ENCODE measurements around the gene NRP1. TPM values are rescaled to one million over a fixed set of nuclear protein-coding genes. Genes with fewer than 3 reads are reported as not detected.

The NRP1 gene
- polyA plus RNA-seq, 1 of the 3 experiments (the other 2 are of a cell fraction), result 129 TPM

DNA sequence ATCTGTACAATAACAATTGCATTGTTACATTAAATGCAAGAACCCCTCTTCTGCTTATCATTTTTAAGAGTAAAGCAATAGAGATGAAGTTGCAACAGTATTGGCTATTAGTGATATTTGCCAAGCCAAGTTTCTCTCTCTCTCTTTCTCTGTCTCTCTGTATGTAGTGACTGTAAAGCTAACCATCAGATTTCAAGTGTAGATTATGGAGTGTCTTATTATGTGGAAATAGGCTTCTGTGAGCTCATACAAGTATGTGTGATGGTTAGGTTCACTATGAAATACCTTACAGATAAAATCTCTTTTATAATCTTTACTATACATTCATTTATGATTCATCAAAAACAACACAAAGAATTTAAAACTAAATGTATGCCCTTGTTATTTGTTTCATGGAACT is 28.6 kb upstream of the NRP1 start:
- Histone ChIP-seq H3K9ac (no peak overlapping the region), H3K36me3 (replicated peaks in 1 of 2; ENCODE audit: control insufficient read depth in 1 of 2, insufficient read depth in 2 of 2, low read length in 1 of 2) (no peaks in the 10 kb centered on the region), H3F3A (replicated peaks; ENCODE audit: insufficient read depth) (peaks cover 29% of the 10 kb centered on the region), H3K27ac (ENCODE audit: low read depth in 2 of 2, low read length in 1 of 2) (no peak overlapping the region), H3K4me2 (no peak overlapping the region), H3K79me2 (ENCODE audit: insufficient read depth) (no peaks in the 10 kb centered on the region), H4K20me1 (ENCODE audit: insufficient read depth) (no peaks in the 10 kb centered on the region), H3K4me1 (ENCODE audit: control insufficient read depth in 1 of 2, insufficient read depth in 2 of 2, low read depth in 1 of 2, low read length in 1 of 2) (0 out of 4 replicates have a peak, but pooled peaks cover 0 to 8% of the 10 kb centered on the region in 2 experiments), H3K27me3 (ENCODE audit: insufficient read depth) (no peaks in the 10 kb centered on the region), H3K9me2 (no peaks in the 10 kb centered on the region), H2AFZ (ENCODE audit: low read depth) (no peak overlapping the region), H3K4me3 (ENCODE audit: low read depth in 2 of 2, low read length in 1 of 2) (no peak overlapping the region), H3K9me3 (peaks cover 16% of the 10 kb centered on the region)
- TF ChIP-seq NFIC (IDR thresholded peaks at IDR 0.05; ENCODE audit: borderline replicate concordance), result no peak
- no peak for TF ChIP-seq POLR2AphosphoS5 (IDR thresholded peaks at IDR 0.05; ENCODE audit: low read depth, low read length)
- TF ChIP-seq RAD21 (IDR thresholded peaks at IDR 0.05; ENCODE audit: low read length), result no peak
- TF ChIP-seq, protein P1, sequence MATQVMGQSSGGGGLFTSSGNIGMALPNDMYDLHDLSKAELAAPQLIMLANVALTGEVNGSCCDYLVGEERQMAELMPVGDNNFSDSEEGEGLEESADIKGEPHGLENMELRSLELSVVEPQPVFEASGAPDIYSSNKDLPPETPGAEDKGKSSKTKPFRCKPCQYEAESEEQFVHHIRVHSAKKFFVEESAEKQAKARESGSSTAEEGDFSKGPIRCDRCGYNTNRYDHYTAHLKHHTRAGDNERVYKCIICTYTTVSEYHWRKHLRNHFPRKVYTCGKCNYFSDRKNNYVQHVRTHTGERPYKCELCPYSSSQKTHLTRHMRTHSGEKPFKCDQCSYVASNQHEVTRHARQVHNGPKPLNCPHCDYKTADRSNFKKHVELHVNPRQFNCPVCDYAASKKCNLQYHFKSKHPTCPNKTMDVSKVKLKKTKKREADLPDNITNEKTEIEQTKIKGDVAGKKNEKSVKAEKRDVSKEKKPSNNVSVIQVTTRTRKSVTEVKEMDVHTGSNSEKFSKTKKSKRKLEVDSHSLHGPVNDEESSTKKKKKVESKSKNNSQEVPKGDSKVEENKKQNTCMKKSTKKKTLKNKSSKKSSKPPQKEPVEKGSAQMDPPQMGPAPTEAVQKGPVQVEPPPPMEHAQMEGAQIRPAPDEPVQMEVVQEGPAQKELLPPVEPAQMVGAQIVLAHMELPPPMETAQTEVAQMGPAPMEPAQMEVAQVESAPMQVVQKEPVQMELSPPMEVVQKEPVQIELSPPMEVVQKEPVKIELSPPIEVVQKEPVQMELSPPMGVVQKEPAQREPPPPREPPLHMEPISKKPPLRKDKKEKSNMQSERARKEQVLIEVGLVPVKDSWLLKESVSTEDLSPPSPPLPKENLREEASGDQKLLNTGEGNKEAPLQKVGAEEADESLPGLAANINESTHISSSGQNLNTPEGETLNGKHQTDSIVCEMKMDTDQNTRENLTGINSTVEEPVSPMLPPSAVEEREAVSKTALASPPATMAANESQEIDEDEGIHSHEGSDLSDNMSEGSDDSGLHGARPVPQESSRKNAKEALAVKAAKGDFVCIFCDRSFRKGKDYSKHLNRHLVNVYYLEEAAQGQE (IDR thresholded peaks at IDR 0.05; ENCODE audit: low read depth, low read length), result no peak
- TF ChIP-seq, protein P2, sequence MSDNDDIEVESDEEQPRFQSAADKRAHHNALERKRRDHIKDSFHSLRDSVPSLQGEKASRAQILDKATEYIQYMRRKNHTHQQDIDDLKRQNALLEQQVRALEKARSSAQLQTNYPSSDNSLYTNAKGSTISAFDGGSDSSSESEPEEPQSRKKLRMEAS (IDR thresholded peaks at IDR 0.05; ENCODE audit: low read depth), result no peak
- TF ChIP-seq ELF1 (IDR thresholded peaks at IDR 0.05), result no peak
- TF ChIP-seq SMC3 (IDR thresholded peaks at IDR 0.05; ENCODE audit: low read depth, low read length), result no peak
- CTCF ChIA-PET, result no interaction called here
- no peak for DNase-seq
- POLR2A ChIA-PET, result no interaction called here

DNA sequence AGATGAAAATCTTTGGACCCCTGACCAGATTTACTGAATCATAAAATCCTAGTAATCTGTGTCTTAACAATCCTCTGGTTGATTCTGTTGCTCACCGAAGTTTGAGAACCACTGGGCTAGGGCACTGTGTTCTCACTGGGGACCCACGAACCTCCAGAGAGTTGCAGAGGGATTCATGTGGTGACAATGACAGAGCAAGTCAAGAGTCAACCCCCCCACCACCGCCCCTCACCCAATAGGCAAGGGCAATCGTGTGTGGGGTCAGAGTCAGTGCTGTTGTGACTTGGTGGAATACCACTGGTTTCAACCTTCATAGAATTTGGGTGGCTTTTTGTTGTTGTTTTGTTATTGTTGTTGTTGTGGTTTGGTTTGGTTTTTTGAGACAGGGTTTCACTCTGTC is 23.5 kb upstream of the NRP1 start:
- CTCF ChIA-PET, result no interaction called here
- DNase-seq, result no peak
- Histone ChIP-seq H2AFZ (ENCODE audit: low read depth) (no peak overlapping the region), H3K27ac (ENCODE audit: low read depth in 2 of 2, low read length in 1 of 2) (no peak overlapping the region), H3K4me2 (no peak overlapping the region), H3F3A (replicated peaks; ENCODE audit: insufficient read depth) (no peaks in the 10 kb centered on the region), H3K4me1 (ENCODE audit: control insufficient read depth in 1 of 2, insufficient read depth in 2 of 2, low read depth in 1 of 2, low read length in 1 of 2) (no peaks in the 10 kb centered on the region), H3K36me3 (replicated peaks in 1 of 2; ENCODE audit: control insufficient read depth in 1 of 2, insufficient read depth in 2 of 2, low read length in 1 of 2) (no peaks in the 10 kb centered on the region), H3K27me3 (ENCODE audit: insufficient read depth) (no peaks in the 10 kb centered on the region), H3K4me3 (ENCODE audit: low read depth in 2 of 2, low read length in 1 of 2) (no peak overlapping the region), H3K9me3 (no peaks in the 10 kb centered on the region), H3K9me2 (no peaks in the 10 kb centered on the region), H3K79me2 (ENCODE audit: insufficient read depth) (no peaks in the 10 kb centered on the region), H3K9ac (no peak overlapping the region), H4K20me1 (ENCODE audit: insufficient read depth) (no peaks in the 10 kb centered on the region)
- POLR2A ChIA-PET, result no interaction called here
- WGBS (ENCODE audit: low lambda C conversion rate), result 72% methylated on average over 4 of the region's 4 CpGs
- TF ChIP-seq RCOR1 (IDR thresholded peaks at IDR 0.05; ENCODE audit: low read length) (no peak), SMC3 (IDR thresholded peaks at IDR 0.05; ENCODE audit: low read depth, low read length) (no peak), RFX5 (IDR thresholded peaks at IDR 0.05; ENCODE audit: low read length) (no peak), FOSL2 (IDR thresholded peaks at IDR 0.05; ENCODE audit: borderline replicate concordance, low read depth) (no peak), JUND (IDR thresholded peaks at IDR 0.05) (no peak), GATA2 (CRISPR knock-in tag; IDR thresholded peaks at IDR 0.05) (no peak), TEAD4 (IDR thresholded peaks at IDR 0.05; ENCODE audit: borderline replicate concordance, insufficient read depth) (no peak), RXRA (IDR thresholded peaks at IDR 0.05; ENCODE audit: borderline replicate concordance, low read depth) (no peak), MXI1 (IDR thresholded peaks at IDR 0.05; ENCODE audit: low read depth, low read length) (no peak), EP300 (IDR thresholded peaks at IDR 0.05; ENCODE audit: borderline replicate concordance in 1 of 2, low read depth in 1 of 2, low read length in 1 of 2) (no peak), EZH2phosphoT487 (IDR thresholded peaks at IDR 0.05; ENCODE audit: borderline replicate concordance, low read depth) (no peak), FOXM1 (IDR thresholded peaks at IDR 0.05; ENCODE audit: low read depth) (no peak)
- TF ChIP-seq, protein P3, sequence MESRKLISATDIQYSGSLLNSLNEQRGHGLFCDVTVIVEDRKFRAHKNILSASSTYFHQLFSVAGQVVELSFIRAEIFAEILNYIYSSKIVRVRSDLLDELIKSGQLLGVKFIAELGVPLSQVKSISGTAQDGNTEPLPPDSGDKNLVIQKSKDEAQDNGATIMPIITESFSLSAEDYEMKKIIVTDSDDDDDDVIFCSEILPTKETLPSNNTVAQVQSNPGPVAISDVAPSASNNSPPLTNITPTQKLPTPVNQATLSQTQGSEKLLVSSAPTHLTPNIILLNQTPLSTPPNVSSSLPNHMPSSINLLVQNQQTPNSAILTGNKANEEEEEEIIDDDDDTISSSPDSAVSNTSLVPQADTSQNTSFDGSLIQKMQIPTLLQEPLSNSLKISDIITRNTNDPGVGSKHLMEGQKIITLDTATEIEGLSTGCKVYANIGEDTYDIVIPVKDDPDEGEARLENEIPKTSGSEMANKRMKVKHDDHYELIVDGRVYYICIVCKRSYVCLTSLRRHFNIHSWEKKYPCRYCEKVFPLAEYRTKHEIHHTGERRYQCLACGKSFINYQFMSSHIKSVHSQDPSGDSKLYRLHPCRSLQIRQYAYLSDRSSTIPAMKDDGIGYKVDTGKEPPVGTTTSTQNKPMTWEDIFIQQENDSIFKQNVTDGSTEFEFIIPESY (IDR thresholded peaks at IDR 0.05; ENCODE audit: borderline replicate concordance, low read depth), result no peak
- TF ChIP-seq, protein P2 (IDR thresholded peaks at IDR 0.05; ENCODE audit: low read depth), result no peak
- TF ChIP-seq, protein P4, sequence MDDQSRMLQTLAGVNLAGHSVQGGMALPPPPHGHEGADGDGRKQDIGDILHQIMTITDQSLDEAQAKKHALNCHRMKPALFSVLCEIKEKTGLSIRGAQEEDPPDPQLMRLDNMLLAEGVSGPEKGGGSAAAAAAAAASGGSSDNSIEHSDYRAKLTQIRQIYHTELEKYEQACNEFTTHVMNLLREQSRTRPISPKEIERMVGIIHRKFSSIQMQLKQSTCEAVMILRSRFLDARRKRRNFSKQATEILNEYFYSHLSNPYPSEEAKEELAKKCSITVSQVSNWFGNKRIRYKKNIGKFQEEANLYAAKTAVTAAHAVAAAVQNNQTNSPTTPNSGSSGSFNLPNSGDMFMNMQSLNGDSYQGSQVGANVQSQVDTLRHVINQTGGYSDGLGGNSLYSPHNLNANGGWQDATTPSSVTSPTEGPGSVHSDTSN (IDR thresholded peaks at IDR 0.05), result no peak
- TF ChIP-seq, protein P5, sequence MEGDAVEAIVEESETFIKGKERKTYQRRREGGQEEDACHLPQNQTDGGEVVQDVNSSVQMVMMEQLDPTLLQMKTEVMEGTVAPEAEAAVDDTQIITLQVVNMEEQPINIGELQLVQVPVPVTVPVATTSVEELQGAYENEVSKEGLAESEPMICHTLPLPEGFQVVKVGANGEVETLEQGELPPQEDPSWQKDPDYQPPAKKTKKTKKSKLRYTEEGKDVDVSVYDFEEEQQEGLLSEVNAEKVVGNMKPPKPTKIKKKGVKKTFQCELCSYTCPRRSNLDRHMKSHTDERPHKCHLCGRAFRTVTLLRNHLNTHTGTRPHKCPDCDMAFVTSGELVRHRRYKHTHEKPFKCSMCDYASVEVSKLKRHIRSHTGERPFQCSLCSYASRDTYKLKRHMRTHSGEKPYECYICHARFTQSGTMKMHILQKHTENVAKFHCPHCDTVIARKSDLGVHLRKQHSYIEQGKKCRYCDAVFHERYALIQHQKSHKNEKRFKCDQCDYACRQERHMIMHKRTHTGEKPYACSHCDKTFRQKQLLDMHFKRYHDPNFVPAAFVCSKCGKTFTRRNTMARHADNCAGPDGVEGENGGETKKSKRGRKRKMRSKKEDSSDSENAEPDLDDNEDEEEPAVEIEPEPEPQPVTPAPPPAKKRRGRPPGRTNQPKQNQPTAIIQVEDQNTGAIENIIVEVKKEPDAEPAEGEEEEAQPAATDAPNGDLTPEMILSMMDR (IDR thresholded peaks at IDR 0.05), result no peak

Data from SK-N-SH (cell line).